Psoas muscle (tissue), 8 donors: ENCODE data around the gene FXYD3. TPM values are rescaled to one million over a fixed set of nuclear protein-coding genes. Genes with fewer than 3 reads are reported as not detected.

Source experiments
- ATAC-seq, 4 donors: fragments of 200-7000 bp; cut with Tn5 transposase; one replicate each; pipeline ENCODE4 v1.9.1; 2020; ENCODE audit warnings: moderate library complexity in 3 of 4, mild to moderate bottlenecking in 2 of 4
- DNase-seq, 2 donors: peaks; one replicate each; pipeline ENCODE4 v3.0.0-alpha.2; 2020
- H3K27ac ChIP-seq: fragments of 200-600 bp; one replicate; pipeline ENCODE4 v1.8.0; 2022
- H3K27me3 ChIP-seq, 3 donors: fragments of 200-600 bp in 1 of 3; one replicate each; pipeline versions ENCODE4 v1.6.1 to v1.8.0; 2013 to 2022; ENCODE audit warnings: low read length in 2 of 3, mild to moderate bottlenecking in 2 of 3, moderate library complexity in 1 of 3; ENCODE audit not compliant: insufficient read depth in 3 of 3
- H3K36me3 ChIP-seq, 2 donors: fragments of 200-600 bp in 1 of 2; one replicate each; pipeline versions ENCODE4 v1.6.1 to v1.8.0; 2013 to 2022; ENCODE audit warnings: low read depth in 1 of 2, mild to moderate bottlenecking in 1 of 2, moderate library complexity in 1 of 2; ENCODE audit not compliant: insufficient read depth in 1 of 2
- H3K4me1 ChIP-seq: fragments of 200-600 bp; one replicate; pipeline ENCODE4 v1.8.0; 2022
- H3K4me3 ChIP-seq: fragments of 200-600 bp; one replicate; pipeline ENCODE4 v1.8.0; 2022; ENCODE audit warnings: mild to moderate bottlenecking
- H3K9me3 ChIP-seq: fragments of 200-600 bp; one replicate; pipeline ENCODE4 v1.8.0; 2022
- WGBS, 3 donors: extraction: QIAGEN DNeasy Blood & Tissue Kit; methylation state at CpG; one replicate each; pipeline versions ENCODE4 v1.1.6 to v1.1.7; 2013; 5-methylcytosine and 5-hydroxymethylcytosine counted together
- intact Hi-C, 2 donors: fragments of 100-400 bp; cut with DNase I; formaldehyde crosslinking; loops; one replicate each; pipeline versions ENCODE4 v1.11.0 to v1.14.2; 2022
- polyA plus RNA-seq, 3 donors: library from polyadenylated mRNA; stranded (reverse); fragments of 200-250 nt; gene quantifications; one replicate each; pipeline ENCODE4 v1.2.3, GENCODE V29; 2013
- total RNA-seq, 4 donors: library from RNA; stranded (reverse); fragmentation: NEBNext Ultra II Directional in 2 of 4; extraction: Animal tissue kit (Norgen Biotek cat#: 25700) in 2 of 4; gene quantifications; one replicate each; pipeline versions ENCODE4 v1.2.1 to v1.2.4, GENCODE V29; 2021 to 2023
- TF ChIP-seq, protein P1 (sequence below): fragments of 200-600 bp; IDR thresholded peaks from one replicate; pipeline ENCODE4 v1.8.0; 2022; ENCODE audit warnings: antibody characterized with exemption
- donor health status: healthy with polysubstance abuse.
- donor health status: DM: no; HTN: no; CAD: no; lungs with moderate emphysema.
- donor health status: Bipolar disorder and iron deficiency.
- donor health status: healthy.
- donor health status: DM: yes; HTN: yes; CAD: no.
- donor health status: DM: no; HTN: no; CAD: no.
- donor health status: DM: no; HTN: no; CAD: no.
- donor health status: DM: yes; HTN: yes; CAD: no.

The FXYD3 gene
- total and polyA plus RNA-seq, 7 donors: 0.10 to 0.38 (median 0.13) TPM; not detected in 4

DNA sequence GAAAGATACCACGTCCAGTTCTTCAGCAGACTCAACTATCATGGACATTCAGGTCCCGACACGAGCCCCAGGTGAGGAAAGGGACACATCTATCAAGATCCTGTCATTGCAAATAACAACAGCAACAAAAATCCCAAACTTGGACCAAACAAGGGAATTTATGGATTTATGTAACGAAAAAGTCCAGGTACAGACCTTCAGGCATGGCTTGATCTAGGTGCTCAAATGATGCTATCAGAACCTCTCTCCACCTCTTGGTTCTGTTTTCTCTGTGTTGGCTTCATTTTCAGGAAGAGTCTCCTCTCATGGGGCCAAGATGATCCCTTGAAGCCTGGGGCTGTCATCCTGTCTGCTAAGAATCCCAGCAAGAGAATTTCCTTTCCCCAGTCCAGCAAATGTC is 41.8 kb downstream of the FXYD3 start:
- Histone ChIP-seq H3K4me1 (no peaks in the 10 kb centered on the region), H3K36me3 (peaks cover 0 to 14% of the 10 kb centered on the region in 2 donors), H3K9me3 (peaks cover 5% of the 10 kb centered on the region), H3K27ac (no peak overlapping the region), H3K4me3 (no peak overlapping the region), H3K27me3 (peaks cover 0 to 37% (median 20%) of the 10 kb centered on the region in 3 donors)
- no peak for ATAC-seq
- intact Hi-C loops: no loop called here
- DNase-seq: no peak
- TF ChIP-seq, protein P1, sequence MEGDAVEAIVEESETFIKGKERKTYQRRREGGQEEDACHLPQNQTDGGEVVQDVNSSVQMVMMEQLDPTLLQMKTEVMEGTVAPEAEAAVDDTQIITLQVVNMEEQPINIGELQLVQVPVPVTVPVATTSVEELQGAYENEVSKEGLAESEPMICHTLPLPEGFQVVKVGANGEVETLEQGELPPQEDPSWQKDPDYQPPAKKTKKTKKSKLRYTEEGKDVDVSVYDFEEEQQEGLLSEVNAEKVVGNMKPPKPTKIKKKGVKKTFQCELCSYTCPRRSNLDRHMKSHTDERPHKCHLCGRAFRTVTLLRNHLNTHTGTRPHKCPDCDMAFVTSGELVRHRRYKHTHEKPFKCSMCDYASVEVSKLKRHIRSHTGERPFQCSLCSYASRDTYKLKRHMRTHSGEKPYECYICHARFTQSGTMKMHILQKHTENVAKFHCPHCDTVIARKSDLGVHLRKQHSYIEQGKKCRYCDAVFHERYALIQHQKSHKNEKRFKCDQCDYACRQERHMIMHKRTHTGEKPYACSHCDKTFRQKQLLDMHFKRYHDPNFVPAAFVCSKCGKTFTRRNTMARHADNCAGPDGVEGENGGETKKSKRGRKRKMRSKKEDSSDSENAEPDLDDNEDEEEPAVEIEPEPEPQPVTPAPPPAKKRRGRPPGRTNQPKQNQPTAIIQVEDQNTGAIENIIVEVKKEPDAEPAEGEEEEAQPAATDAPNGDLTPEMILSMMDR: no peak
- WGBS, 3 donors: 84 to 90% (median 89%) methylated on average over 4 of the region's 4 CpGs

DNA sequence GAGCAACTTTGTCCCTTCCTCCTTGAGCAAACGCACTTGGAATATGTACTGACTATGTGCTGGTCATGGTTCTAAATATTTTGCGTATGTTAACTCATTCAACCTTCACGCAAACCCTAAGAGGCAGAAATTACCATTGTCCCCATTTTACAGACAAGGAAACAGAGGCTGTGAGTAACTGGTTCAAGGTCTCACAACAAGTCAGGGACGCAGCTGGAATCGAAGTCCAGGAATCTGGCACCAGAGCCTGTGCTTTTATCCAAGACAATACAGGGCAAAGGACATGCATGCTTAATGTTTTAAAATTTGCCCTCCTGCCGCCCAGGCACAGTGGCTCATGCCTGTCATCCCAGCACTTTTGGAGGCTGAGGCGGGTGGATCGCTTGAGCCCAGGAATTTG is 44.0 kb downstream of the FXYD3 start:
- intact Hi-C loops: no loop called here
- DNase-seq (no peak), ATAC-seq (no peak)
- Histone ChIP-seq H3K36me3 (peaks cover 0 to 14% of the 10 kb centered on the region in 2 donors), H3K4me3 (no peak overlapping the region), H3K27me3 (peaks cover 0 to 20% (median 9%) of the 10 kb centered on the region in 3 donors), H3K4me1 (no peaks in the 10 kb centered on the region), H3K27ac (no peak overlapping the region), H3K9me3 (peaks cover 12% of the 10 kb centered on the region)
- 62 to 72% (median 68%) methylated on average over 8 of the region's 8 CpGs for WGBS, 3 donors
- TF ChIP-seq, protein P1: no peak

DNA sequence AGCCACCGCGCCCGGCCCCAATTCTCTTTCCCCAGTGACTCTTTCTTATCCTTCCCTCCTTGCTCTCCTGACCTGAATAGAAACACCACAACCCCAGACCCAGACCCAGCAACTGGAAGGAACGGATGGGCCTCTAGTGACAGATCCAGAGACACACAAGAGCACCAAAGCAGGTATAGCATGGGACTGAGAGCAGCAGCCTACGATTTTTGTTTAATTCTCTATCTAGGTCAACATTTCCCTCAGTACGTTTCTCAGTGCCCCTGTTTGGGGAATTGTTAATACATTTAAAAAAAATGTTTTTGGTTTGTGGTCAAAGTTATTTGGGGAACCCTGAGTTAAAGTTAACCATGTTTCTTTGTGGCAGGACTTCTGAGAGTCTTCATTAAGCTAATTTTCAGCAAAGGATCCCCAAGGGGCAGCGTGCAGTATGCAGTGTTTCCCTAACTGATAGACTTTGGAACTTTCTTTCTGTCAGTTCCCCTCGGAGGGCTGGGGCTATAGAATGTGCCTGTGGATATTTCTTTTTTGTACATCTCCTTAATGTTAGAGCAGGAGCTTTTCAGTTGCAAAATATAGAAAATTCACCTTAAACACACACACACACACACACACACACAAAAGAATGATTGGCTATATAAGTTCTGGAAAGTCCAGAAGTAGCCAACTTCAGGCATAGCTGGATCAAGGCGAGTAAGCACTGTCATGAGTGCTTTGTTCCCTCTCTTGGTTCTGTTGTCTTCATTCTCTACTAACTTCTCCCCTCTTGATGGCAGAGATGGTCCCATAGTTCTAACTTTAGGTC is 45.2 kb downstream of the FXYD3 start:
- ATAC-seq: no peak
- intact Hi-C loops: no loop called here
- peaks cover 14% of the 10 kb centered on the region for H3K9me3 ChIP-seq
- H3K27me3 ChIP-seq: peaks cover 0 to 9% (median 2%) of the 10 kb centered on the region in 3 donors
- 83 to 88% (median 86%) methylated on average over 9 of the region's 9 CpGs for WGBS, 3 donors
- no peak overlapping the region for H3K27ac ChIP-seq
- no peak for DNase-seq
- H3K4me1 ChIP-seq: no peaks in the 10 kb centered on the region
- H3K36me3 ChIP-seq: peaks cover 0 to 15% of the 10 kb centered on the region in 2 donors
- TF ChIP-seq, protein P1: no peak
- no peak overlapping the region for H3K4me3 ChIP-seq

DNA sequence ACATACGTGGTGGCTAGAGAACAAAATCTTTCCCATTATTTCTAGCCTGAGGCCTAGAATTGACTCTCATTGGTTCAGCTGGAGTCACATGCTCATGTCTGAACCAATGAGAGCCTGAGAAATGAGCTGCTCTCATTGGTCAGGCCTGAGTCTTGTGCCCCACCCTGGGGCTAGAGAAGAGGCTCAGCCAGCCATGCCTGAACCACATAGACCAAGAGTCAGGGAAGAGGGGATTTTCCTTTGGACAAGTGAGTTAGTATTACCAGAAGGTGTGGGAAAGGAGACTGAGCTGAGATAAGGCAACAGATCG is 45.8 kb downstream of the FXYD3 start:
- DNase-seq (no peak), ATAC-seq (no peak)
- 81 to 88% (median 84%) methylated on average over 2 of the region's 2 CpGs for WGBS, 3 donors
- TF ChIP-seq, protein P1: no peak
- H3K27ac ChIP-seq: no peak overlapping the region
- no peaks in the 10 kb centered on the region for H3K4me1 ChIP-seq
- intact Hi-C loops: no loop called here
- H3K4me3 ChIP-seq: no peak overlapping the region
- H3K9me3 ChIP-seq: peaks cover 18% of the 10 kb centered on the region
- peaks cover 0 to 4% (median under 1%) of the 10 kb centered on the region in 3 donors for H3K27me3 ChIP-seq
- H3K36me3 ChIP-seq: peaks cover 3 to 21% of the 10 kb centered on the region in 2 donors
